Measurements from ENCODE around the gene RAB15. TPM values are rescaled to one million over a fixed set of nuclear protein-coding genes. Genes with fewer than 3 reads are reported as not detected.

RAB15 gene
- total RNA-seq, 1 donor from 2014 or later: 13.8 TPM

DNA sequence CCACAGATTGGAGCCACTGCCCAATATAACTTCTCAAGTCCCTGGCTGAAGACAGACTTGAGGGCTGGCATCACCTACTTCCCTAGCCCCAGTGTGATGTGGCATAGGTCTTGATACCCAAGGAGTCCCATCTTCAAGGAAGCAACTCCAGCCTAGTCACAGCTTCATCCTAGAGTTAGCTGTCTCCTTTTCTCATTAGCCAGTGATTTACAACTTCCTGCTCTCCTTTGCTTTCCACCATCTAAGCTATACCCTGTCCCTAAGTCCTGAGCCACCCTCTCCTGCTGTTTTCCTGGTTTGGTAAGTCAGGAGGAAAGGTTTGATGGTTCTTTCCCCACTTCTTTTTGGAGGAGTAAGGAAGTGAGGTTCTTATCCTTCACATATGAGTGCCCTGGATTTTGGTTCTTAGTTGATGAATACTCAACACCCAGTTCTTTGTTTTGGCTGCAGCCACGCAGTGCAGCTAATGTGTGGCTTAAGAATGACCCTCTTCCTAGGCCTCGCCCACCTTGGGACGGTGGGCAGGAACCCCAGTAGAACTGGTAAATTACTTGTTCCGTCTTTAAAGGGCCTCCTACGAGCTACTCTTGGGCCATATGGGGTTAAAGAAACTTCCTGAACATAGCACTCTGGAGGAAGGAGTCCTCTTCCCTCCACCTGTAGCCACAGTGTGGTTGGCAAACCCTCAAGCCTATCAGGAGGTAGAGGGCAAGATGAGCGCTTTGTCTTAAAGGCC lies 25.7 kb downstream of the RAB15 start:
- DNase-seq: no peak
- no peak for ATAC-seq
- H3K36me3 ChIP-seq: peaks cover 27% of the 10 kb centered on the region
- intact Hi-C loops (cut with DNase I): no loop called here
- no peaks in the 10 kb centered on the region for H3K9me3 ChIP-seq
- H3K27ac ChIP-seq: no peak overlapping the region
- no peak for TF ChIP-seq CTCF (IDR thresholded peaks at IDR 0.05)
- H3K4me3 ChIP-seq: no peak overlapping the region
- no peaks in the 10 kb centered on the region for H3K27me3 ChIP-seq (ENCODE audit: low read depth)
- H3K4me1 ChIP-seq: no peaks in the 10 kb centered on the region

DNA sequence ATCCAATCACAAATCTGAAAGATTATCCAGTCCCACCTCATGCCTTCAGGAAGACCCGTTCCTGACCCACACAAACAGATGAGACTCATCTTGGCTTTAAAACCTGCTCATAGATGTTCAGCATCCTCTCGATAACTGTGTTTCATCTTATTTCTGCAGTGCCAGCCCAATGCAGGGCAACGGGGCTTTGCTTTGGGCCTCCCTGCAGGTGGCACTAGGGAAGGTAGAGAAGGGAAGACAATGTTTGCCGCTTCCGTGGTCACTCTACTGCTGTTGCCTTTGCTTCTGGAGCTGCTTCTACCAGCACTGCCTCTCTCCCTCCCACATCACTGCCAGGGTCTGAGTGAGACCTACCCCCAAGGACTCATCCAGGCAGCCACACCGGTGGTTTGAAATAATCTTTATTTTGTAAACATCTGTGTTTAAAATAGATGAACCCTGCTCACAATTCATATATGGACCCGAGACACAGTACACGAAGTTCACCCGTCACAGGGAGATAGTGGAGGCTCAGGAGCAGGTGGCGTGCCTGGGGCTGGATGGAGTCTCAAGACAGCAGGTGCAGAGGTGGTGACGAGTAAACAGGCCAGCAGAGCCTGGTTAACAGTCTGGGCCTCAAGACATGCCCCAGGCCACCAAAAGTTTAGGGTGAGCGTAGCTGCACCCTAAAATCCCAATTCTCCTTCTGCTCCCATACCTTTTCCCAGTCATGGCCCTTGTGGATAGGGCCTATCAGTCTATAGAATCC lies 26.5 kb downstream of the RAB15 start:
- H3K4me1 ChIP-seq: no peaks in the 10 kb centered on the region
- H3K36me3 ChIP-seq: peaks cover 31% of the 10 kb centered on the region
- no peak for TF ChIP-seq CTCF (IDR thresholded peaks at IDR 0.05)
- no peak overlapping the region for H3K4me3 ChIP-seq
- H3K27ac ChIP-seq: no peak overlapping the region
- no peaks in the 10 kb centered on the region for H3K9me3 ChIP-seq
- no peak for ATAC-seq
- no peak for DNase-seq
- H3K27me3 ChIP-seq (ENCODE audit: low read depth): no peaks in the 10 kb centered on the region
- intact Hi-C loops (cut with DNase I): no loop called here

- ATAC-seq (no peak), DNase-seq (no peak)
- peaks cover 30% of the 10 kb centered on the region for H3K36me3 ChIP-seq
- no peaks in the 10 kb centered on the region for H3K27me3 ChIP-seq (ENCODE audit: low read depth)
- H3K4me3 ChIP-seq: no peak overlapping the region
- H3K9me3 ChIP-seq: no peaks in the 10 kb centered on the region
- no peaks in the 10 kb centered on the region for H3K4me1 ChIP-seq
- no peak for TF ChIP-seq CTCF (IDR thresholded peaks at IDR 0.05)
- H3K27ac ChIP-seq: no peak overlapping the region
- intact Hi-C loops (cut with DNase I): no loop called here
Observed at GRCh38 chr14:64944861-64945260, 27.3 kb downstream of the RAB15 start.

DNA sequence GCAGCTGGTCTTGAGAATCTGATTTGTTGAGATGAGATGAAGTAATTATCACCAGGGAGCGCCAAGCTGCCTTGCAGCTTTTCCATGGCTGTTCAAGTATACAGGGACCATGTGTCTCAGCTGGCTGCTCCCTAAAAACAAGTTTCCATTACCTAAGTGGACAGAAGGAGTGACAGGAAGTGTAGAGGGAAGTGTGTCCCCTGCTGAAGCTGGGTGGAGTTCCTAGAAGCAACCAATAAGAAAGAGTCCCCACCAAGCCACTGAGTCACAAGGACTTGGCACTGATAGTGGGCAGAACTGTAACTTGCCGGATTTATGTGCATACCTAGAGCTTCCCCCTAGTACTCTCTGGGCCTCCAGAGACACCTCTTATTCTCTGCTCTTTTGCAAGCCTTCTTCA lies 28.1 kb downstream of the RAB15 start:
- Histone ChIP-seq H3K36me3 (peaks cover 31% of the 10 kb centered on the region), H3K4me1 (no peaks in the 10 kb centered on the region), H3K9me3 (no peaks in the 10 kb centered on the region), H3K27me3 (ENCODE audit: low read depth) (no peaks in the 10 kb centered on the region), H3K4me3 (no peak overlapping the region), H3K27ac (no peak overlapping the region)
- ATAC-seq (no peak), DNase-seq (no peak)
- intact Hi-C loops (cut with DNase I): no loop called here
- no peak for TF ChIP-seq CTCF (IDR thresholded peaks at IDR 0.05)

DNA sequence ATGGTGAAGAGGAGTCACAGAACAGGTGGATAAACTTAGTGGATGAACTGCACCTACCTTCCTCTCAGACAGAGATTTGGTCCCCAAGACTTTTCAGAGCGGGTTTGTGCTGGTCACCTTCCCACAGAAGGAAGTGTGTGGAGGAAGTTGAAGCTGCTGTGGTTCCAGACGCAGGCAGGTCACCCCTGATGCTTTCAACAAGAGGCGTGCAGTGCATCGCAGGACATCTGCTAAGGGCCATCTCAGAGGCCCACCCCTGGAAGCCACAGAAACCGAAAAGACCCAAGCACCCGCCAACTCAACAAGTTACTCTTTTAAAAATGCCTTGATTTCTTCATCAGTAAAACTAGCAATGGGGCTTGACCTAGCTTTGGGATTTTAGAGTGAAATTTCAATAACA lies 28.6 kb downstream of the RAB15 start:
- no peaks in the 10 kb centered on the region for H3K9me3 ChIP-seq
- no peaks in the 10 kb centered on the region for H3K4me1 ChIP-seq
- H3K36me3 ChIP-seq: peaks cover 36% of the 10 kb centered on the region
- no peak for TF ChIP-seq CTCF (IDR thresholded peaks at IDR 0.05)
- DNase-seq: no peak
- no peaks in the 10 kb centered on the region for H3K27me3 ChIP-seq (ENCODE audit: low read depth)
- H3K4me3 ChIP-seq: no peak overlapping the region
- intact Hi-C loops (cut with DNase I): no loop called here
- H3K27ac ChIP-seq: no peak overlapping the region
- ATAC-seq: no peak

All from lower lobe of right lung (tissue), 2 donors.